SIG-M5 treated with dmso at 0.1 percent for 504 hours (cell line): ENCODE data around the gene CSPG5.

ENCODE experiments used
- DNase-seq: peaks from one replicate; lab custom pipeline; 2025; ENCODE audit not compliant: unreplicated experiment; lab: John Stamatoyannopoulos, UW

The CSPG5 gene

GRCh38 chr3:47542471-47543173 is 36.0 kb downstream of the CSPG5 start:
- no peak for DNase-seq

GRCh38 chr3:47541583-47542108 is 37.0 kb downstream of the CSPG5 start:
- DNase-seq = no peak

GRCh38 chr3:47540281-47540680 is 38.4 kb downstream of the CSPG5 start:
- no peak for DNase-seq

GRCh38 chr3:47536967-47537366 is 41.7 kb downstream of the CSPG5 start:
- no peak for DNase-seq

GRCh38 chr3:47536221-47536891 is 42.3 kb downstream of the CSPG5 start:
- DNase-seq = no peak

- no peak for DNase-seq
Observed at GRCh38 chr3:47533996-47534454, 44.6 kb downstream of the CSPG5 start.

- no peak for DNase-seq
Observed at GRCh38 chr3:47533481-47533880, 45.2 kb downstream of the CSPG5 start.

GRCh38 chr3:47527952-47528725 is 50.5 kb downstream of the CSPG5 start:
- no peak for DNase-seq

GRCh38 chr3:47525617-47526016 is 53.0 kb downstream of the CSPG5 start:
- no peak for DNase-seq

- no peak for DNase-seq
Observed at GRCh38 chr3:47523310-47524073, 55.2 kb downstream of the CSPG5 start.

- peak; percentile 93 for DNase-seq
Observed at GRCh38 chr3:47522082-47522987, 56.3 kb downstream of the CSPG5 start.

GRCh38 chr3:47520756-47521155 is 57.9 kb downstream of the CSPG5 start:
- DNase-seq = no peak

- DNase-seq = no peak
Observed at GRCh38 chr3:47517937-47518336, 60.7 kb downstream of the CSPG5 start.

- DNase-seq = no peak
Observed at GRCh38 chr3:47515864-47516319, 62.8 kb downstream of the CSPG5 start.

GRCh38 chr3:47515100-47515499 is 63.6 kb downstream of the CSPG5 start:
- no peak for DNase-seq

- peak; percentile 95 for DNase-seq
Observed at GRCh38 chr3:47513125-47513929, 65.3 kb downstream of the CSPG5 start, which contains the start of gene ELP6. Gene ELP6 (minus strand): TSS chr3:47513712. CDS start chr3:47513590, 122 bp downstream.

GRCh38 chr3:47512416-47513124 is 66.1 kb downstream of the CSPG5 start:
- peak; percentile 13 for DNase-seq
